Endothelial cell of umbilical vein (primary cell): ENCODE results near the gene HTR7.

ENCODE experiments used
- CTCF ChIP-seq, 2 donors: IDR thresholded peaks; 1 replicate in 1 of 2; 2 replicates in 1 of 2; pipeline ENCODE4 v1.5.1; 2011; ENCODE audit warnings: low read length in 2 of 2, mild to moderate bottlenecking in 2 of 2, moderate library complexity in 2 of 2, control low read depth in 1 of 2, inconsistent platforms in 1 of 2, low read depth in 1 of 2; ENCODE audit not compliant: insufficient read depth in 1 of 2; ENCODE audit errors: extremely low read depth in 1 of 2
- POLR2AphosphoS5 ChIP-seq: IDR thresholded peaks from 2 replicates; pipeline ENCODE4 v1.6.1; 2012; ENCODE audit warnings: low read depth, mild to moderate bottlenecking, control low read depth, low read length, moderate library complexity; ENCODE audit not compliant: insufficient read depth

GRCh38 chr10:90884431-90884830, 26.6 kb upstream of the HTR7 start:
- TF ChIP-seq CTCF (IDR thresholded peaks at IDR 0.05; ENCODE audit: extremely low read depth in 1 of 2, insufficient read depth in 1 of 2, low read depth in 1 of 2, low read length in 2 of 2) (no peak), POLR2AphosphoS5 (no peak)
